GM12875 (cell line): ENCODE results near the gene ARHGEF6.
"Not testable (repeated sequence)": the region's sequence is repeated elsewhere in the genome, so short reads cannot be mapped to it uniquely, and the experiment has no call there.

Experiments used
- H3K4me3 ChIP-seq: one replicate; pipeline ENCODE4 v1.5.1; 2011; ENCODE audit warnings: low read depth, low read length, control low read depth
- TF ChIP-seq, protein P1 (sequence below): IDR thresholded peaks from 2 replicates; pipeline ENCODE4 v1.5.1; 2011; ENCODE audit warnings: low read depth, mild to moderate bottlenecking, control low read depth, inconsistent platforms, low read length, moderate library complexity, borderline replicate concordance; ENCODE audit not compliant: insufficient read depth

Gene ARHGEF6

DNA sequence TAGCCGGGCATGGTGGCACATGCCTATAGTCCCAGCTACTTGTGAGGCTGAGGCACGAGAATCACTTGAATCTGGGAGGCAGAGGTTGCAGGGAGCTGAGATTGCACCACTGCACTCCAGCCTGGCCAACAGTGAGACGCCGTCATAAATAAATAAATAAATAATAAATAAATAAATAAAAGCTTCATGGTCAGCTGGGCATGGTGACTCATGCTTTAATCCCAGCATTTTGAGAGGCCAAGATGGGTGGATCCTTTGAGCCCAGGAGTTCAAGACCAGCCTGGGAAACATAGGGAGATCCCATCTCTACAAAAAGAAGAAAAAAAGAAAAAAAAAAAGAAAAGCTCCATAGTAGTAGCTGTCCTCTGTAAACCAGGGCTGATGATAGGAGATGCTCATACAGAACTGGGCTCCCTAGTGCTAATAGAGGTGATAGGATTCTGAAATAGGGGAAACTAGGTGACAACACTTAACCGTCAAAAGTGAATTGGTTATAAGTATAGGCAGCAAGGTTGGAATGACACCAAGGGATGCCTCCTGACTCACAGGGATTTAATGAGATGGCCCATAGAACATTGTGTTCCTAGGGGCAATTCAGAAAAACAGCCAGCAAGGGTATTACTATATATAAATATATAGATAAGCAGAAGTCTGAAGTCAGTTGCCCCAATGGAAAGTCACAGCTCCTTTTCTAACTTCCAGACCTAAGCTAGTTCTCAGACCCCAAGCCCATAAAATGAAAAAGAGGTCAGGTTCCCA is 41.8 kb upstream of the ARHGEF6 start:
- no peak overlapping the region for H3K4me3 ChIP-seq

DNA sequence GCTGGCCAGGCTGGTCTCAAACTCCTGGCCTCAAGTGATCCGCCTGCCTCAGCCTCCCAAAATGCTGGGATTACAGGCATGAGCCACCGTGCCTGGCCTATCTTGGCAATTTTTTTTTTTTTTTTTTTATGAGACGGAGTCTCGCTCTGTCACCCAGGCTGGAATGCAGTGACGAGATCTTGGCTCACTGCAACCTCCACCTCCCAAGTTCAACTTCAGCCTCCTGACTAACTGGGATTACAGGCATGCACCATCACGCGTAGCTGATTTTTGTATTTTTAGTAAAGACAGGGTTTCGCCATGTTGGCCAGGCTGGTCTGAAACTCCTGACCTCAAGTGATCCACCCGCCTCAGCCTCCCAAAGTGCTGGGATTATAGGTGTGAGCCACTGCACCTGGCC is 39.0 kb upstream of the ARHGEF6 start:
- H3K4me3 ChIP-seq: not testable (repeated sequence)

More for the DNA sequence above, 41.8 kb upstream of the ARHGEF6 start:
- TF ChIP-seq, protein P1, sequence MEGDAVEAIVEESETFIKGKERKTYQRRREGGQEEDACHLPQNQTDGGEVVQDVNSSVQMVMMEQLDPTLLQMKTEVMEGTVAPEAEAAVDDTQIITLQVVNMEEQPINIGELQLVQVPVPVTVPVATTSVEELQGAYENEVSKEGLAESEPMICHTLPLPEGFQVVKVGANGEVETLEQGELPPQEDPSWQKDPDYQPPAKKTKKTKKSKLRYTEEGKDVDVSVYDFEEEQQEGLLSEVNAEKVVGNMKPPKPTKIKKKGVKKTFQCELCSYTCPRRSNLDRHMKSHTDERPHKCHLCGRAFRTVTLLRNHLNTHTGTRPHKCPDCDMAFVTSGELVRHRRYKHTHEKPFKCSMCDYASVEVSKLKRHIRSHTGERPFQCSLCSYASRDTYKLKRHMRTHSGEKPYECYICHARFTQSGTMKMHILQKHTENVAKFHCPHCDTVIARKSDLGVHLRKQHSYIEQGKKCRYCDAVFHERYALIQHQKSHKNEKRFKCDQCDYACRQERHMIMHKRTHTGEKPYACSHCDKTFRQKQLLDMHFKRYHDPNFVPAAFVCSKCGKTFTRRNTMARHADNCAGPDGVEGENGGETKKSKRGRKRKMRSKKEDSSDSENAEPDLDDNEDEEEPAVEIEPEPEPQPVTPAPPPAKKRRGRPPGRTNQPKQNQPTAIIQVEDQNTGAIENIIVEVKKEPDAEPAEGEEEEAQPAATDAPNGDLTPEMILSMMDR: no peak

DNA sequence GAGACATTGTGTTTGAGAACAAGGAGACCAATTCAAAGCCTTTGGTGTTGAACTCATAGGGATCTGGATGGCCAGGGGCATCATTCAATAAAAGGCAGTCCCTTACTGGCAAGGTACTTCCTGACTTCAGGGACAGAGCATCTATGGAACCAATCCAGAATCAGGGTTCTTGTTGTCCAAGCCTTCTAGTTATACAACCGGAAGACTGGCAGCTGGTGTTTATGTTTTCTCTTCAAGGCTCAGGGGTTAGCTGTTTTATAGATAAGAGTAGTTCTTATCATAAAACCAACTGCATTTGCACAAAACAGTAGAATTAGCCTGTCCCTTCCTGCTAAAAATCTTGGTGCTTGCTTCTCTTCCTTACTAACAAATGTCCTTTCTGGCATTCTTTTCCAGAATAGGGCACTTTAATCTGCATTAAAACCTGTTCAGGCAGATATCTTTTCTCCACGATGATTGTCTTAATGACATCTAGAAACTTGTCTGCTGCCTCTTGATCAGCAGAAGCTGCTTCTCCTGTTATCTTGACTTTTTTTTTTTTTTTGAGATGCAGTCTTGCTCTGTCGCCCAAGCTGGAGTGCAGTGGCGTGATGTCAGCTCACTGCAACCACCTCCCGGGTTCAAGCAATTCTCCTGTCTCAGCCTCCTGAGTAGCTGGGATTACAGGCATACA is 38.4 kb upstream of the ARHGEF6 start:
- TF ChIP-seq, protein P1: no peak
- H3K4me3 ChIP-seq: no peak overlapping the region

DNA sequence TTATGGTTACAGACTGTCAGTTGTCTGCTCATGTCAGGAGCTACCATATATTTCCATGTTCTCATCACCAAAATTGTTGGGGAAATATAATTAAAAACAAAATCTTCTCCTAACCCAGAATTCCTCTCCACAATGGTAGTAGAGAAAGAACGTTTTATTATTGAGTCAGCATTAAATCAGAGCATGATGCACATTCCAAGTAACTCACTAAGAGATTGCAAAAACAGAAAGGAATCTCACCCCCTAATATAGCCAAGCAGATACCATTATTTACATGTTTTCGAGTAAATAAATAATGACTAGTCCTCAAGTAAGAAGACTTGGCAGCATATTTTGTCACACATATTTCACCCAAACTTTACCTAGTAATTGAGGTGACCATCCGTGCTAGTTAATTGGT is 36.2 kb upstream of the ARHGEF6 start:
- H3K4me3 ChIP-seq: no peak overlapping the region
- TF ChIP-seq, protein P1: no peak

DNA sequence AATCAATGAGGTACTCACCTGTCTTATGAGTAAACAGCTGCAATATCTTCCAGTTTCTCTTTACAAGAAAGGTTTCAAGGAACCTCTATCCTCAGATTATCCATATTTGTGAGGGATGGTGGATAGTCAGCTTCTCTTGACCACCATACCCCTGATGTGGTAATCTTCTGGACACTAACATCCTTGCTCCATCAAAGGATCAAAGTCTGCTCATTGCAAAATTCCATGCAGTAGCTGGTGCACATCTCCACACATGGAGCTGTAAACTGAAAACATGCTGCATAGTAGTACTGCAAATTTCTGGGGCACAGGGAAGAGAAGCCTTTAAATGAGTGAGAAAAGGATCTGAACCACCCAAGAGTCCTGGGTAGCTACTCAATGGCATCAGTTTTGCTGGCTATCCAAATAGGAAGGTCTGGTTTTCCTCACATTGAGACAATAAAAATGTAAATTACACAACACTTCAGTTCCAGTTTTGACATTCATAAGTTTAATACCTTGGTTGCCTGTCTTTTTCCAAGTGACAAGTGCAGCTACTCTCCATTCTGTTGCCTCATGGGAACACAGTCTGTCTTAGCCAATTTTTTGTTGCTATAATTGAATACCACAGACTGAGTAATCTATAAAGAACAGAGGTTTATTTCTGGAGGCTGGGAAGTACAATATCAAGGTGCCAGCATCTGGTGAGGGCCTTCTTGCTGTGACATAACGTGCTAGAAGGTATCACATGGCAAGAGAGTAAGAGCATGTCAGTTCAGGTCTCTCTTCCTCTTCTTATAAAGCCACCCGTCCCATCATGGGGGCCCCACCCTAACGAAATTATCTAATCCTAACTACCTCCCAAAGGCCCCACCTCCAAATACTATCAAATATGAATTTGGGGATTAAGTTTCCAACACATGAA is 34.4 kb upstream of the ARHGEF6 start:
- no peak overlapping the region for H3K4me3 ChIP-seq
- TF ChIP-seq, protein P1: no peak

DNA sequence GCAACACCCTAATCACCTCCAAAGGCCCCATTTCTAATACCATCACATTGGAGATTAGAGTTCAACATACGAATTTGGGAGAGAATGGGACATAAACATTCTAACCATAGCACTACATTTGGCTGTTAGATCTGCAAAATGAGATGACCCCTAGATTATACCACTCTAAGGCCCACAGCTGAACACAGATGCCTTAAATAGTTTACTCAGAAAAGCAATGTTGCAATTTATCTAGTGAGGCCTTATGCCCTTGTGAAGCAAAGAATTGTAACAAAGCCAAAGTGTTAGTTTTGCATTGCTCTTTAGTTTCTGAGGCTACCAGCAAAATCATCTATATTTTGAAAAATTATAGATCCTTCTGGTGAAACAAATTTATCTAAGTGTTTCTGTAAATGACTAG is 31.6 kb upstream of the ARHGEF6 start:
- H3K4me3 ChIP-seq: no peak overlapping the region
- TF ChIP-seq, protein P1: no peak

DNA sequence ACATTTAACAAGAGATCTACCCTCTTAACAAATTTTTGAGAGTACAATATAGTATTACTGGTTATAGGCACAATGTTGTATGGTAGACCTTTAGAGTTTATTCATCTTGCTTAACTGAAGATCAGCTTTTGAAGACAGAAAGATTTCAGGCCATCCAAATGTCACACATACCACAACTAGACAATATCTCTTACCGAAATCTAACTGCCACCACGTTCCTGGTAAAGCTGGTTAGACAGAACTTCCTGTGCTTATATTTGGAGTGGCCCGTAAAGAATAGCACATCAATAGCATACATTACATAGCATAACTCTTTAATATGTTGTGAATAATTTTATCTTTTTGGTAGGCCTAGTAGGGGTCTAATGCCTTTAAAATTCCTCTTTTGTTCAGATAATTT is 29.8 kb upstream of the ARHGEF6 start:
- TF ChIP-seq, protein P1: no peak
- no peak overlapping the region for H3K4me3 ChIP-seq
